ENCODE data around the gene CCDC141. TPM values are rescaled to one million over a fixed set of nuclear protein-coding genes. Genes with fewer than 3 reads are reported as not detected.

The CCDC141 gene
- total and polyA plus RNA-seq, 2 donors (not counting 3 experiments of a cell fraction or from before 2014, with no cell fraction given) = not detected

DNA sequence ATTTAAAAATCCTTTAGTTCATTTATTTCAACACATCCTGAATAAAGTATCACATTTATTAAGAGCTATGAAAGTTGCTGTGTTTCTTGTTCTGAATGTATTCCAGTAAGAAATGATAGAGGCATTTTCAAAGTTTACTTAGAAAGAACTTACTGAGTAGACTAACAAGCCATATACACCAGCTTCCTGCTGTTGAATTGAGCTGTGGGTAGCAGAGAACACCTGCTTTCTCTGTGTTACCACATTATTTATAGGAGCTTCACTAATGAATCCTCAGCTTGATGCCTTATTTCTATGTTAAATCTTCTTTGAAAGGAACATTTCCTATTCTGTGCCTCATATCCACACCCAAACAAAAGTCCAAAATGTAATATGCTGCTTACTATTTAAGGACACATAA lies 115.4 kb downstream of the CCDC141 start:
- Histone ChIP-seq H3K9ac (replicated peaks; ENCODE audit: extremely low read depth, insufficient read depth, low read length) (no peak overlapping the region), H3K27ac (ENCODE audit: insufficient read depth, low read depth, low read length) (no peak overlapping the region), H3K4me3 (replicated peaks in 1 of 3; ENCODE audit: insufficient read depth in 1 of 3, low read depth in 1 of 3, low read length in 3 of 3) (no peak overlapping the region), H3K4me2 (ENCODE audit: insufficient read depth, low read length) (no peak overlapping the region), H3K9me3 (replicated peaks; ENCODE audit: control insufficient read depth, insufficient read depth, low read length) (no peaks in the 10 kb centered on the region), H3K27me3 (ENCODE audit: control insufficient read depth in 2 of 2, insufficient read depth in 2 of 2, low read length in 2 of 2) (no peaks in the 10 kb centered on the region), H3K4me1 (ENCODE audit: control insufficient read depth, extremely low read depth, insufficient read depth, low read length) (no peaks in the 10 kb centered on the region), H3K36me3 (ENCODE audit: control insufficient read depth in 2 of 2, extremely low read depth in 1 of 2, insufficient read depth in 2 of 2, low read length in 2 of 2) (no peaks in the 10 kb centered on the region), H3K9me1 (replicated peaks; ENCODE audit: control insufficient read depth, extremely low read depth, insufficient read depth, low read length) (no peaks in the 10 kb centered on the region), H3K79me2 (ENCODE audit: control insufficient read depth, insufficient read depth, low read length) (no peaks in the 10 kb centered on the region), H2AFZ (ENCODE audit: low read depth, low read length) (no peak overlapping the region), H4K20me1 (replicated peaks; ENCODE audit: control insufficient read depth, extremely low read depth, insufficient read depth, low read length) (no peaks in the 10 kb centered on the region)
- DNase-seq (ENCODE audit: low read depth, low spot score) (no peak), FAIRE-seq (no peak)
- BruUV-seq (replicated peaks) = no TSS peak
- intact Hi-C loops (cut with micrococcal nuclease) (no loop called here), dilution Hi-C loops (cut with MboI; ENCODE audit: extremely low pct_ligation_motif_present, low sequenced_read_pairs) (no loop called here)
- ChIA-PET CTCF (interaction anchor here (0.9 to 1.0 kb wide), 2 partner anchors 11 to 195 kb away, joined by 3 to 4 read pairs; no protein-coding TSS in a partner anchor), POLR2A (no interaction called here)
- TF ChIP-seq EZH2 (IDR thresholded peaks at IDR 0.05; ENCODE audit: borderline replicate concordance, low read depth, low read length, severe bottlenecking) = no peak
- TF ChIP-seq MYC (IDR thresholded peaks at IDR 0.05; ENCODE audit: low read depth, low read length) = no peak
- TF ChIP-seq FOS (IDR thresholded peaks at IDR 0.05; ENCODE audit: borderline replicate concordance, insufficient read depth, low read length) = no peak
- no peak for TF ChIP-seq GATA2 (IDR thresholded peaks at IDR 0.05; ENCODE audit: insufficient read depth, insufficient read length, low read depth, low read length)
- TF ChIP-seq, protein P1, sequence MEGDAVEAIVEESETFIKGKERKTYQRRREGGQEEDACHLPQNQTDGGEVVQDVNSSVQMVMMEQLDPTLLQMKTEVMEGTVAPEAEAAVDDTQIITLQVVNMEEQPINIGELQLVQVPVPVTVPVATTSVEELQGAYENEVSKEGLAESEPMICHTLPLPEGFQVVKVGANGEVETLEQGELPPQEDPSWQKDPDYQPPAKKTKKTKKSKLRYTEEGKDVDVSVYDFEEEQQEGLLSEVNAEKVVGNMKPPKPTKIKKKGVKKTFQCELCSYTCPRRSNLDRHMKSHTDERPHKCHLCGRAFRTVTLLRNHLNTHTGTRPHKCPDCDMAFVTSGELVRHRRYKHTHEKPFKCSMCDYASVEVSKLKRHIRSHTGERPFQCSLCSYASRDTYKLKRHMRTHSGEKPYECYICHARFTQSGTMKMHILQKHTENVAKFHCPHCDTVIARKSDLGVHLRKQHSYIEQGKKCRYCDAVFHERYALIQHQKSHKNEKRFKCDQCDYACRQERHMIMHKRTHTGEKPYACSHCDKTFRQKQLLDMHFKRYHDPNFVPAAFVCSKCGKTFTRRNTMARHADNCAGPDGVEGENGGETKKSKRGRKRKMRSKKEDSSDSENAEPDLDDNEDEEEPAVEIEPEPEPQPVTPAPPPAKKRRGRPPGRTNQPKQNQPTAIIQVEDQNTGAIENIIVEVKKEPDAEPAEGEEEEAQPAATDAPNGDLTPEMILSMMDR (IDR thresholded peaks at IDR 0.05; ENCODE audit: extremely low read depth in 1 of 2, insufficient read depth in 1 of 2, low read depth in 1 of 2, low read length in 2 of 2) = no peak
- no peak for TF ChIP-seq JUN (IDR thresholded peaks at IDR 0.05; ENCODE audit: borderline replicate concordance, insufficient read depth, insufficient read length, low read depth)
- TF ChIP-seq, protein P2, sequence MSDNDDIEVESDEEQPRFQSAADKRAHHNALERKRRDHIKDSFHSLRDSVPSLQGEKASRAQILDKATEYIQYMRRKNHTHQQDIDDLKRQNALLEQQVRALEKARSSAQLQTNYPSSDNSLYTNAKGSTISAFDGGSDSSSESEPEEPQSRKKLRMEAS (IDR thresholded peaks at IDR 0.05; ENCODE audit: insufficient read depth, insufficient read length) = no peak
- TF ChIP-seq POLR2A (IDR thresholded peaks at IDR 0.05; ENCODE audit: low read depth, low read length) = no peak
- no peak for TF ChIP-seq POLR2AphosphoS5 (IDR thresholded peaks at IDR 0.05; ENCODE audit: insufficient read depth, low read depth, low read length)

All from endothelial cell of umbilical vein (primary cell).